NB4 (cell line): ENCODE measurements around the gene ZGRF1.

Source experiments
- DNase-seq: peaks from one replicate; pipeline ENCODE4 v3.0.0; 2010; ENCODE audit warnings: low read depth
- H3K4me3 ChIP-seq: one replicate; pipeline ENCODE4 v1.5.1; 2011; ENCODE audit warnings: mild to moderate bottlenecking, low read depth, low read length, moderate library complexity
- CTCF ChIP-seq: IDR thresholded peaks from one replicate; pipeline ENCODE4 v1.5.1; 2012; ENCODE audit warnings: low read depth, low read length
- MAX ChIP-seq: IDR thresholded peaks from 2 replicates; pipeline ENCODE4 v1.6.1; 2011; ENCODE audit warnings: low read depth, low read length
- MYC ChIP-seq: IDR thresholded peaks from 2 replicates; pipeline ENCODE4 v1.6.1; 2011; ENCODE audit warnings: low read depth, low read length
- POLR2A ChIP-seq: IDR thresholded peaks from 2 replicates; pipeline ENCODE4 v1.6.1; 2011; ENCODE audit warnings: mild to moderate bottlenecking; ENCODE audit not compliant: insufficient read length; ENCODE audit errors: extremely low read depth

ZGRF1 gene

GRCh38 chr4:112510291-112511092, 126.2 kb downstream of the ZGRF1 start:
- TF ChIP-seq CTCF: no peak
- TF ChIP-seq POLR2A: no peak
- no peak for TF ChIP-seq MAX
- no peak overlapping the region for H3K4me3 ChIP-seq

GRCh38 chr4:112509243-112510141, 127.2 kb downstream of the ZGRF1 start:
- TF ChIP-seq POLR2A (no peak), CTCF (no peak), MAX (no peak), MYC (no peak)
- no peak for DNase-seq
- H3K4me3 ChIP-seq: no peak overlapping the region

More at GRCh38 chr4:112510291-112511092, 126.2 kb downstream of the ZGRF1 start:
- no peak for DNase-seq

GRCh38 chr4:112508356-112508755, 128.4 kb downstream of the ZGRF1 start:
- TF ChIP-seq POLR2A: no peak
- TF ChIP-seq CTCF: no peak
- TF ChIP-seq MAX: no peak
- no peak for TF ChIP-seq MYC
- DNase-seq: no peak
- no peak overlapping the region for H3K4me3 ChIP-seq

GRCh38 chr4:112504807-112505206, 131.9 kb downstream of the ZGRF1 start:
- TF ChIP-seq MAX: no peak
- TF ChIP-seq CTCF: no peak
- TF ChIP-seq MYC: no peak
- TF ChIP-seq POLR2A: no peak
- H3K4me3 ChIP-seq: no peak overlapping the region
- DNase-seq: no peak

- H3K4me3 ChIP-seq: no peak overlapping the region
- TF ChIP-seq CTCF: no peak
- DNase-seq: no peak
Measured at GRCh38 chr4:112502871-112503270, 133.8 kb downstream of the ZGRF1 start.
